WTC11 (cell line): ENCODE measurements around the gene NDE1.

Experiments used
- CREB1 ChIP-seq: sonication (generic); formaldehyde crosslinking; IDR thresholded peaks from 2 replicates; pipeline ENCODE4 v1.8.0; 2023; ENCODE audit warnings: mild to moderate bottlenecking, missing genetic modification reagents
- ELF4 ChIP-seq: sonication (generic); formaldehyde crosslinking; IDR thresholded peaks from 2 replicates; pipeline ENCODE4 v1.8.1; 2022; ENCODE audit warnings: low read depth, mild to moderate bottlenecking, moderate library complexity, missing genetic modification reagents
- NFYB ChIP-seq: sonication (generic); formaldehyde crosslinking; conservative IDR thresholded peaks from 2 replicates; pipeline ENCODE4 v1.8.0; 2022; ENCODE audit warnings: low read depth, missing genetic modification reagents
- OVOL2 ChIP-seq: fragments of 250-450 bp; sonication (Bioruptor Pico); IDR thresholded peaks from 2 replicates; pipeline ENCODE4 v1.9.0; 2021; ENCODE audit warnings: mild to moderate bottlenecking, borderline replicate concordance
- ZNF512 ChIP-seq: sonication (generic); formaldehyde crosslinking; IDR thresholded peaks from 2 replicates; pipeline ENCODE4 v1.8.1; 2022; ENCODE audit warnings: missing genetic modification reagents, borderline replicate concordance
- TF ChIP-seq, protein P1 (sequence below): fragments of 200-600 bp; IDR thresholded peaks from 2 replicates; pipeline ENCODE4 v1.8.0; 2022; ENCODE audit warnings: antibody characterized with exemption
- TF ChIP-seq, protein P2 (sequence below): sonication (generic); formaldehyde crosslinking; IDR thresholded peaks from 2 replicates; pipeline ENCODE4 v1.8.0; 2023; ENCODE audit warnings: missing genetic modification reagents, mild to moderate bottlenecking, borderline replicate concordance
- TF ChIP-seq, protein P3 (sequence below): sonication (generic); formaldehyde crosslinking; IDR thresholded peaks from 2 replicates; pipeline ENCODE4 v1.8.1; 2023; ENCODE audit warnings: mild to moderate bottlenecking, missing genetic modification reagents, moderate library complexity

GRCh38 chr16:15642557-15643047 lies 7.4 kb upstream of the NDE1 start:
- TF ChIP-seq, protein P1, sequence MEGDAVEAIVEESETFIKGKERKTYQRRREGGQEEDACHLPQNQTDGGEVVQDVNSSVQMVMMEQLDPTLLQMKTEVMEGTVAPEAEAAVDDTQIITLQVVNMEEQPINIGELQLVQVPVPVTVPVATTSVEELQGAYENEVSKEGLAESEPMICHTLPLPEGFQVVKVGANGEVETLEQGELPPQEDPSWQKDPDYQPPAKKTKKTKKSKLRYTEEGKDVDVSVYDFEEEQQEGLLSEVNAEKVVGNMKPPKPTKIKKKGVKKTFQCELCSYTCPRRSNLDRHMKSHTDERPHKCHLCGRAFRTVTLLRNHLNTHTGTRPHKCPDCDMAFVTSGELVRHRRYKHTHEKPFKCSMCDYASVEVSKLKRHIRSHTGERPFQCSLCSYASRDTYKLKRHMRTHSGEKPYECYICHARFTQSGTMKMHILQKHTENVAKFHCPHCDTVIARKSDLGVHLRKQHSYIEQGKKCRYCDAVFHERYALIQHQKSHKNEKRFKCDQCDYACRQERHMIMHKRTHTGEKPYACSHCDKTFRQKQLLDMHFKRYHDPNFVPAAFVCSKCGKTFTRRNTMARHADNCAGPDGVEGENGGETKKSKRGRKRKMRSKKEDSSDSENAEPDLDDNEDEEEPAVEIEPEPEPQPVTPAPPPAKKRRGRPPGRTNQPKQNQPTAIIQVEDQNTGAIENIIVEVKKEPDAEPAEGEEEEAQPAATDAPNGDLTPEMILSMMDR, result no peak
- TF ChIP-seq NFYB (CRISPR knock-in tag) (no peak), ZNF512 (CRISPR knock-in tag) (no peak), OVOL2 (CRISPR knock-in tag) (no peak), ELF4 (CRISPR knock-in tag) (no peak), CREB1 (CRISPR knock-in tag) (no peak)
- TF ChIP-seq, protein P2, sequence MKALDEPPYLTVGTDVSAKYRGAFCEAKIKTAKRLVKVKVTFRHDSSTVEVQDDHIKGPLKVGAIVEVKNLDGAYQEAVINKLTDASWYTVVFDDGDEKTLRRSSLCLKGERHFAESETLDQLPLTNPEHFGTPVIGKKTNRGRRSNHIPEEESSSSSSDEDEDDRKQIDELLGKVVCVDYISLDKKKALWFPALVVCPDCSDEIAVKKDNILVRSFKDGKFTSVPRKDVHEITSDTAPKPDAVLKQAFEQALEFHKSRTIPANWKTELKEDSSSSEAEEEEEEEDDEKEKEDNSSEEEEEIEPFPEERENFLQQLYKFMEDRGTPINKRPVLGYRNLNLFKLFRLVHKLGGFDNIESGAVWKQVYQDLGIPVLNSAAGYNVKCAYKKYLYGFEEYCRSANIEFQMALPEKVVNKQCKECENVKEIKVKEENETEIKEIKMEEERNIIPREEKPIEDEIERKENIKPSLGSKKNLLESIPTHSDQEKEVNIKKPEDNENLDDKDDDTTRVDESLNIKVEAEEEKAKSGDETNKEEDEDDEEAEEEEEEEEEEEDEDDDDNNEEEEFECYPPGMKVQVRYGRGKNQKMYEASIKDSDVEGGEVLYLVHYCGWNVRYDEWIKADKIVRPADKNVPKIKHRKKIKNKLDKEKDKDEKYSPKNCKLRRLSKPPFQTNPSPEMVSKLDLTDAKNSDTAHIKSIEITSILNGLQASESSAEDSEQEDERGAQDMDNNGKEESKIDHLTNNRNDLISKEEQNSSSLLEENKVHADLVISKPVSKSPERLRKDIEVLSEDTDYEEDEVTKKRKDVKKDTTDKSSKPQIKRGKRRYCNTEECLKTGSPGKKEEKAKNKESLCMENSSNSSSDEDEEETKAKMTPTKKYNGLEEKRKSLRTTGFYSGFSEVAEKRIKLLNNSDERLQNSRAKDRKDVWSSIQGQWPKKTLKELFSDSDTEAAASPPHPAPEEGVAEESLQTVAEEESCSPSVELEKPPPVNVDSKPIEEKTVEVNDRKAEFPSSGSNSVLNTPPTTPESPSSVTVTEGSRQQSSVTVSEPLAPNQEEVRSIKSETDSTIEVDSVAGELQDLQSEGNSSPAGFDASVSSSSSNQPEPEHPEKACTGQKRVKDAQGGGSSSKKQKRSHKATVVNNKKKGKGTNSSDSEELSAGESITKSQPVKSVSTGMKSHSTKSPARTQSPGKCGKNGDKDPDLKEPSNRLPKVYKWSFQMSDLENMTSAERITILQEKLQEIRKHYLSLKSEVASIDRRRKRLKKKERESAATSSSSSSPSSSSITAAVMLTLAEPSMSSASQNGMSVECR, result peak; percentile 41; the same call in 1 of the 2 replicates
- TF ChIP-seq, protein P3, sequence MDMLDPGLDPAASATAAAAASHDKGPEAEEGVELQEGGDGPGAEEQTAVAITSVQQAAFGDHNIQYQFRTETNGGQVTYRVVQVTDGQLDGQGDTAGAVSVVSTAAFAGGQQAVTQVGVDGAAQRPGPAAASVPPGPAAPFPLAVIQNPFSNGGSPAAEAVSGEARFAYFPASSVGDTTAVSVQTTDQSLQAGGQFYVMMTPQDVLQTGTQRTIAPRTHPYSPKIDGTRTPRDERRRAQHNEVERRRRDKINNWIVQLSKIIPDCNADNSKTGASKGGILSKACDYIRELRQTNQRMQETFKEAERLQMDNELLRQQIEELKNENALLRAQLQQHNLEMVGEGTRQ (CRISPR knock-in tag), result no peak
